OCI-LY1 (cell line): ENCODE results near the gene RYR1.

Source experiments
- CTCF ChIP-seq: fragments of 200-600 bp; sonication (generic), shearing (Covaris generic); IDR thresholded peaks from 2 replicates; pipeline ENCODE4 v1.5.1; 2017; ENCODE audit warnings: mild to moderate bottlenecking, antibody characterized with exemption, low read length, moderate library complexity, mixed read lengths
- EZH2 ChIP-seq: fragments of 200-600 bp; sonication (generic), shearing (Covaris generic); IDR thresholded peaks from 2 replicates; pipeline ENCODE4 v1.8.0; 2017; ENCODE audit warnings: borderline replicate concordance, mixed run types, mild to moderate bottlenecking, antibody characterized with exemption, low read length, moderate library complexity, mixed read lengths

GRCh38 chr19:38417544-38418506 is 15.7 kb upstream of the RYR1 start:
- TF ChIP-seq CTCF (no peak), EZH2 (no peak)
